Stimulated activated naive B cell treated with anti-CD40 and anti-IgM and Interleukin-4, amounts not matched to agents 10 μg/mL and 1 μg/mL and 100 μg/mL, for 72 hours (primary cell): ENCODE data around the gene LRRC8D.
A peak's percentile ranks its signal among the peaks of the same experiment; 100 is the strongest.
"Not testable (repeated sequence)": the region's sequence is repeated elsewhere in the genome, so short reads cannot be mapped to it uniquely, and the experiment has no call there.

ENCODE experiments used
- ATAC-seq, 2 donors: fragments of 150-1000 bp; cut with Tn5 transposase; replicated peaks; 2 replicates each; pipeline ENCODE4 v1.10.0; 2021; ENCODE audit warnings: moderate library complexity in 1 of 2
- DNase-seq: peaks from one replicate; pipeline ENCODE4 v3.0.0; 2021
- H3K27ac Mint-ChIP-seq: one replicate; pipeline ENCODE4 v1.8.0; 2022; ENCODE audit warnings: mild to moderate bottlenecking, mixed read lengths
- H3K27me3 Mint-ChIP-seq, 2 donors: one replicate each; pipeline ENCODE4 v1.8.0; 2022; ENCODE audit warnings: mixed read lengths in 2 of 2
- H3K36me3 Mint-ChIP-seq, 2 donors: one replicate each; pipeline ENCODE4 v1.8.0; 2022; ENCODE audit warnings: mixed read lengths in 2 of 2, mild to moderate bottlenecking in 1 of 2
- H3K4me1 Mint-ChIP-seq, 2 donors: one replicate each; pipeline ENCODE4 v1.8.0; 2022; ENCODE audit warnings: mixed read lengths in 2 of 2, mild to moderate bottlenecking in 1 of 2
- H3K4me3 Mint-ChIP-seq, 2 donors: one replicate each; pipeline ENCODE4 v1.8.0; 2022; ENCODE audit warnings: mild to moderate bottlenecking in 2 of 2, mixed read lengths in 2 of 2, moderate library complexity in 1 of 2
- H3K9me3 Mint-ChIP-seq, 2 donors: one replicate each; pipeline ENCODE4 v1.8.0; 2022; ENCODE audit warnings: mixed read lengths in 2 of 2, mild to moderate bottlenecking in 1 of 2

Gene LRRC8D

GRCh38 chr1:89972024-89972423 lies 151.2 kb downstream of the LRRC8D start:
- Mint-ChIP-seq H3K36me3 (no peaks in the 10 kb centered on the region), H3K4me3 (no peak overlapping the region), H3K9me3 (no peaks in the 10 kb centered on the region), H3K27me3 (no peaks in the 10 kb centered on the region), H3K27ac (no peak overlapping the region), H3K4me1 (peaks cover 8 to 19% of the 10 kb centered on the region in 2 donors)
- ATAC-seq (no peak), DNase-seq (no peak)

- Mint-ChIP-seq H3K9me3 (no peaks in the 10 kb centered on the region), H3K4me3 (no peak overlapping the region), H3K27ac (no peak overlapping the region), H3K36me3 (no peaks in the 10 kb centered on the region), H3K4me1 (peaks cover 7 to 14% of the 10 kb centered on the region in 2 donors), H3K27me3 (no peaks in the 10 kb centered on the region)
- no peak for DNase-seq
- ATAC-seq = no peak
These were observed 152.8 kb downstream of the LRRC8D start for GRCh38 chr1:89973471-89974127.

DNA sequence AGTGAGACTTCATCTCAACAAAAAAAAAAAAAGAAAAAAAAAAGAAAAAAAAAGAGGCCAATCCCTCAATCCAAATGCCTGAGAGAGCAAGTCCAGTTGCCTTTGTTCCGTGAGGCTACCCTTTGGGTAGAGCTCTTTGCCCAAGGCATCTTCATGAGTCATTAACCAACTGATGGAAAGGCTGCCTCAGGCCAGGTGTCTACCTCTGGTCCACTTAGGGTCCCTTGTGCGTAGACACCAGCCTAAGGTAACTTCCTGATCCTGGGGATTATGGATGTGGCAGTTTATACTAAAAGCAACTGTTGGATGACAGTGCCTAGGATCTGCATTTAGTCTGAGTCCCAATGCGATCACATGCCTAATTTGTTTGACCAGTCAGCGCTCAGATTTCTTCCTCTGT lies 153.4 kb downstream of the LRRC8D start:
- Mint-ChIP-seq H3K27me3 (no peaks in the 10 kb centered on the region), H3K4me1 (peaks cover 7 to 14% of the 10 kb centered on the region in 2 donors), H3K36me3 (no peaks in the 10 kb centered on the region), H3K27ac (no peak overlapping the region), H3K4me3 (no peak overlapping the region), H3K9me3 (no peaks in the 10 kb centered on the region)
- ATAC-seq (no peak), DNase-seq (no peak)

GRCh38 chr1:89974696-89975470 lies 154.1 kb downstream of the LRRC8D start:
- Mint-ChIP-seq H3K27ac (peak overlapping the region; percentile 17), H3K9me3 (no peaks in the 10 kb centered on the region), H3K36me3 (no peaks in the 10 kb centered on the region), H3K4me3 (no peak overlapping the region), H3K27me3 (no peaks in the 10 kb centered on the region), H3K4me1 (peaks cover 7 to 14% of the 10 kb centered on the region in 2 donors)
- DNase-seq (no peak), ATAC-seq (peak; percentile 64 to 70)

DNA sequence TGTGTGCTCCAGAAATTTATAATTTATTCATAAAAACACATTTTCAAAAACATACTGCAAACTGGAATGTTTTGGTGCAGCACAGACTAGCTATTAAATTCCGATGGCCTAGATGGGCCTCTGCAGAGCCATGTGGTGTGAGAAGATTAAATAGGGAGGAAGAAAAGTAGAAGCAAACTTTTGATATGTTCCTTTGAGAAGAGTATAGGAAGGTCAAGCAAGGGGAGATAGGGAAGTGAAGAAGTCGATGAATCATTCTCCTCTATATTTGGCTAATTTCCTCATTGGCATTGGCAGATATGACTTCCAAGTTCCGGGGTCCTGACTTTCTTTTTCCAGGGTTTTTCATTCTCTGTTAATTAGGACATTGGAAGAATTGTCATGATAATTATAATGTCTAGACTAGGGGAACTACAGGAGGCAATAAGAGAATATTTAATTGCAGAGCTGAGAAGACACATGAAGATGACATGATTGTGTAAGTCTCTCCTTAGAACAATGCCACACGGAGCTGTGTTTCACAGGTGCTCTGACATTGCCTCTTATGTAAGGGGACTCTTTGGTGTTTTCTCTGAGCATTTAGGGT lies 154.8 kb downstream of the LRRC8D start:
- DNase-seq (no peak), ATAC-seq (peak; percentile 68 to 69)
- Mint-ChIP-seq H3K4me1 (peaks cover 7 to 14% of the 10 kb centered on the region in 2 donors), H3K27me3 (no peaks in the 10 kb centered on the region), H3K4me3 (no peak overlapping the region), H3K36me3 (no peaks in the 10 kb centered on the region), H3K27ac (peak overlapping the region; percentile 81), H3K9me3 (no peaks in the 10 kb centered on the region)

DNA sequence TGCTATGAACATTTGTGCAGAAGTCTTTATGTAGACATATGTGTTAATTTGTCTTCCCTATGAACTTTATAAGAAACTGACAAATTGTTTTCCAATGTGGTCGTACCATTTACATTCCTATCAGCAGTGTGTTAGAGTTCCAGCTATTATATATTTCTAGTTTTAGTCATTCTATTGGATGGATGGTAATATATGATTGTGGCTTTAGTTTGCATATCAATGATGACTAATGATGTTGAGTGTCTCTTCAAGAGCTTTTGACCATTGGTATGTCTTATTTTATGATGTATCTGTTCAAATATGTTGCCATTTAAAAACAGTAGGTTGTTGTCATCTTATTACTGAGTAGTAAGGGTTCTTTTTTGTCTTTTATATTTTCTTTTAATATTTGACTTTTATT lies 157.9 kb downstream of the LRRC8D start:
- no peaks in the 10 kb centered on the region for H3K36me3 Mint-ChIP-seq

DNA sequence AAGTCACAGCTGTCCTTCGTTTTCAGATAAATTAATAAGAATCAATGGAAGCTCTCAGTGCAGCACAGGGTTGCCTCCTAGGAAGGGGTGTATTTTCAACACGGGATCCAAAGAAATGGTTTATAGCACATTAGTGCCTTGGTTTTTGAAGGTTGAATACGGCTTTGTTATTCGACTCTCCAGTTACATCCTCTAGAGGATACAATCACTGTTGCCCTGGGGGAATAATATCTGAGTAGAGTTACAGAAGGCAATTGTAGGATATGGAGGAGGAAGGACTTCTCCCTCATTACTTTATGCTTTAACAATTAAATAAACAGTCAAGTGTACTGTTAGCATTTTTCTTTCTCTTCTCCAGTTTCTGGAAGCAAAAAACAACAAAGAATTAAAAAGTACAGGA lies 159.8 kb downstream of the LRRC8D start:
- Mint-ChIP-seq H3K4me3 (no peak overlapping the region), H3K36me3 (no peaks in the 10 kb centered on the region), H3K27ac (no peak overlapping the region), H3K27me3 (no peaks in the 10 kb centered on the region), H3K4me1 (peaks cover under 1 to 4% of the 10 kb centered on the region in 2 donors), H3K9me3 (no peaks in the 10 kb centered on the region)
- DNase-seq (no peak), ATAC-seq (no peak)

More for the DNA sequence above, 157.9 kb downstream of the LRRC8D start:
- Mint-ChIP-seq H3K27ac (no peak overlapping the region), H3K27me3 (no peaks in the 10 kb centered on the region), H3K4me1 (peaks cover 7 to 14% of the 10 kb centered on the region in 2 donors), H3K9me3 (no peaks in the 10 kb centered on the region), H3K4me3 (no peak overlapping the region)
- ATAC-seq (no peak), DNase-seq (no peak)

GRCh38 chr1:89982846-89983245 lies 162.0 kb downstream of the LRRC8D start:
- H3K9me3 Mint-ChIP-seq, H3K36me3 Mint-ChIP-seq, H3K4me3 Mint-ChIP-seq, DNase-seq, H3K4me1 Mint-ChIP-seq, H3K27ac Mint-ChIP-seq, H3K27me3 Mint-ChIP-seq, ATAC-seq: not testable (repeated sequence)

GRCh38 chr1:89984564-89985116 lies 163.8 kb downstream of the LRRC8D start:
- DNase-seq, H3K9me3 Mint-ChIP-seq, H3K4me1 Mint-ChIP-seq, H3K27ac Mint-ChIP-seq, H3K27me3 Mint-ChIP-seq, H3K4me3 Mint-ChIP-seq, ATAC-seq, H3K36me3 Mint-ChIP-seq: not testable (repeated sequence)

GRCh38 chr1:89986020-89986419 lies 165.2 kb downstream of the LRRC8D start:
- ATAC-seq (no peak), DNase-seq (no peak)
- Mint-ChIP-seq H3K27ac (no peak overlapping the region), H3K27me3 (no peaks in the 10 kb centered on the region), H3K4me3 (no peak overlapping the region), H3K9me3 (no peaks in the 10 kb centered on the region), H3K36me3 (no peaks in the 10 kb centered on the region), H3K4me1 (no peaks in the 10 kb centered on the region)
